ENCODE data around the gene CXXC1. TPM values are rescaled to one million over a fixed set of nuclear protein-coding genes. Genes with fewer than 3 reads are reported as not detected.

The CXXC1 gene
- total RNA-seq, 1 donor from 2014 or later: 75.9 TPM

DNA sequence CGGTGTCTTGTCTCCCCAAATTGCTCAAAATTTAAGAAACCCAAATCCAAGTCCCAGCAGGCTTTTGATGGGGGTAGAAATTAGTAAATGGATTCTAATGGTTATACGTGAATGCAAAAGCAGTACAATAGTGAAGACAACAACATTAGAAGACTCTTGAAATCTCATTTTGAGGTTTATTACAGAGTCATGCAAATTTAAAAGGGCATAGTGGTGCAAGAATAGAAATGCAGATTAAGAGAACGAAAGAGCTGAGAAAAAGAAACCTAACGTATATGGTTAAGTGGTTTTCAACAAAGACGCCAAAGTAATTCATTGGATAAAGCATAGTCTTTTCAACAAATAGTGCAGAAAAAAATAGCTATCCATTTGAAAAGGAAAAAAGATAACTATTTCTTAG lies 33.2 kb upstream of the CXXC1 start:
- ATAC-seq (no peak), DNase-seq (no peak)
- no peak overlapping the region for H3K27ac ChIP-seq
- H3K36me3 ChIP-seq: no peaks in the 10 kb centered on the region
- no peaks in the 10 kb centered on the region for H3K9me3 ChIP-seq
- H3K4me1 ChIP-seq: no peaks in the 10 kb centered on the region
- no peak overlapping the region for H3K4me3 ChIP-seq
- H3K27me3 ChIP-seq: no peaks in the 10 kb centered on the region
- intact Hi-C loops (cut with DNase I): no loop called here
- TF ChIP-seq, protein P1, sequence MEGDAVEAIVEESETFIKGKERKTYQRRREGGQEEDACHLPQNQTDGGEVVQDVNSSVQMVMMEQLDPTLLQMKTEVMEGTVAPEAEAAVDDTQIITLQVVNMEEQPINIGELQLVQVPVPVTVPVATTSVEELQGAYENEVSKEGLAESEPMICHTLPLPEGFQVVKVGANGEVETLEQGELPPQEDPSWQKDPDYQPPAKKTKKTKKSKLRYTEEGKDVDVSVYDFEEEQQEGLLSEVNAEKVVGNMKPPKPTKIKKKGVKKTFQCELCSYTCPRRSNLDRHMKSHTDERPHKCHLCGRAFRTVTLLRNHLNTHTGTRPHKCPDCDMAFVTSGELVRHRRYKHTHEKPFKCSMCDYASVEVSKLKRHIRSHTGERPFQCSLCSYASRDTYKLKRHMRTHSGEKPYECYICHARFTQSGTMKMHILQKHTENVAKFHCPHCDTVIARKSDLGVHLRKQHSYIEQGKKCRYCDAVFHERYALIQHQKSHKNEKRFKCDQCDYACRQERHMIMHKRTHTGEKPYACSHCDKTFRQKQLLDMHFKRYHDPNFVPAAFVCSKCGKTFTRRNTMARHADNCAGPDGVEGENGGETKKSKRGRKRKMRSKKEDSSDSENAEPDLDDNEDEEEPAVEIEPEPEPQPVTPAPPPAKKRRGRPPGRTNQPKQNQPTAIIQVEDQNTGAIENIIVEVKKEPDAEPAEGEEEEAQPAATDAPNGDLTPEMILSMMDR (IDR thresholded peaks at IDR 0.05): no peak

DNA sequence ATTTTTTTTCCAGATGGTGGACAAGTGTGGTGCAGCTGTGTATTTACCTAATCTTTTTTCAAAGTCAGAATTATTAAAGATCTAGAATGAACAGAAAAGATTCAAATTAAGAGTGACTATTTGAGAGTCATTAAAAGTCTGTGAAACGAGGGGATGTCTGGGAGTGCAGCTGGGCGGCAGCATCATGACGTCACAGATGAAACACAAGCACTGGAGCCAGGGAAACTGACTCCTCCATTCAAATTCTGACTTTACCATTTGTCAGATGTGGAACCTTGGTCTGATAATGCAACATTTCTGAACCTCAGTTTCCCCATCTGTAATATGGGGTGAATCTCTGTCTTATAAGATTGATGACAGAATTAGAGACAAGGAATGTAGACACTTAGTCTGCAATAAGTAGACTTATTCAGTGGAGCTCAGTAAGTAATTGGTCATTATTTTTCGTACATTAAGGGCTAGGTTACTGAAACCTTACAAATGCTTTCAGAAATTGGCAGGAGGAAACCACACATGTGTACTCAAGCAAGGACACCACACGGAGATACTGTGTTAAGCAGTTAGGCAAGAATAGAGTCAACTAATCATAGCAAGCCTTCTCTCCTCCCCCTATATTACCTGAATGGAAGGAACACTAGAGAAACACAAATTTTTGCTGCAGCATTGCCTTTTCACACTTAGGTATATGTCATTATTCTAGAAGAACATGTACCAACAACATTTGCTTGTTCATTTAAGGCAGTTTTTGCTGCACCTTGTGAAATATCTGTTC lies 27.8 kb upstream of the CXXC1 start:
- Histone ChIP-seq H3K36me3 (no peaks in the 10 kb centered on the region), H3K27ac (no peak overlapping the region), H3K4me3 (no peak overlapping the region), H3K4me1 (no peaks in the 10 kb centered on the region), H3K27me3 (peaks cover 21% of the 10 kb centered on the region), H3K9me3 (no peaks in the 10 kb centered on the region)
- ATAC-seq (no peak), DNase-seq (no peak)
- TF ChIP-seq, protein P1 (IDR thresholded peaks at IDR 0.05): no peak
- intact Hi-C loops (cut with DNase I): no loop called here

DNA sequence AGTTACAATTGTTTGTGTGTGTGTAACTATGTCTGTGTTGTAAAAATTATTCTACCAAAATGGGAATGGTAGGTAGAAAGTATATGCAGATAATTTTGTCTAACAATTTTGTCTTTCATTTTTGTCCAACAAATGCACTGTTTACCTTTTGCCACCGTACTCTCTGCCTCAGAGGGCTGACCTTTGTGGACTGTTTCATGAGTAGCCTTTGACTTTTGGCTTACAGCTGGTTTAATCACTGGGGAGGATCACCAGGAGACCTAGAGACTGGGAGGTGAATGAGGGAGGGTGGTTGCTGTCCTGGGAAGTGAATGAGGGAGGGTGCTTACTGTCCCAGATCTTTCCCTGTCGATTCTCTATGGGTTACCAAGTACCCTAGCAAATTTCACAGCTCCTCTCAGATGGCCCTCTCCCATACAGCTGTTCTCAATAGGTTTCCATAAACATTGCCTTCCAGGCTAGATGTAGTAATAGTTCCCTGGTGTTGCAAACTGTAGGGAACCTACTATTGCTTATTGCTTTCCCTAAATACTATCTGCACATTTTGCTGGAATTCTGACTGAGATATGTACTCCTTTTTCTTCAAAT lies 26.5 kb upstream of the CXXC1 start:
- H3K4me3 ChIP-seq: no peak overlapping the region
- peaks cover 26% of the 10 kb centered on the region for H3K27me3 ChIP-seq
- H3K4me1 ChIP-seq: no peaks in the 10 kb centered on the region
- H3K9me3 ChIP-seq: no peaks in the 10 kb centered on the region
- no peak for DNase-seq
- H3K36me3 ChIP-seq: no peaks in the 10 kb centered on the region
- TF ChIP-seq, protein P1 (IDR thresholded peaks at IDR 0.05): no peak
- H3K27ac ChIP-seq: no peak overlapping the region
- ATAC-seq: no peak
- intact Hi-C loops (cut with DNase I): no loop called here

DNA sequence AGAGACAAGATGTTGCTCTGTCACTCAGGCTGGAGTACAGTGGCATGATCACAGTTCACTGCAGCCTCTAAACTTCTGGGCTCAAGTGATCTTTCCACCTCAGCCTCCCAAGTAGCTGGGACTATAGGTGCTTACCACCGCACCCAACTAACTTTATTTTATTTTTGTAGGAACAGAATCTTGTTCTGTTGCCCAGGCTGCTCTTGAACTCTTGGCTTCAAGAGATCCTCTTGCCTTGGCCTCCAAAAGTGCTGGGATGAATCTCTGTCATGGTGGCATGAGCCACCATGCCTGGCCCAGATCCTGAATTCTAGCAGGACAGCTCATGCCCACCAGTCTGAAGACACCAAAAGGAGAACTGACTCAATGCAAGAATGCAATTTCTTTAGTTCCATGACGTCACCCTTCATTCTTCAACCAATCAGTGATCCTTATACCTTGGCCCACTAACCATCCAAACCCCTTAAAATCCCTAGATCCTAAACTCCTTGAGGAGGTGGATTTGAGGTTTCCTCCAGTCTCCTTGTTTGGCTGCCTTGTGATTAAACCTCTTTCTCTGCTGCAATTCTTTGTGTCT lies 25.6 kb upstream of the CXXC1 start:
- TF ChIP-seq, protein P1 (IDR thresholded peaks at IDR 0.05): no peak
- no peaks in the 10 kb centered on the region for H3K36me3 ChIP-seq
- no peak overlapping the region for H3K27ac ChIP-seq
- peaks cover 26% of the 10 kb centered on the region for H3K27me3 ChIP-seq
- H3K4me1 ChIP-seq: no peaks in the 10 kb centered on the region
- no peak overlapping the region for H3K4me3 ChIP-seq
- DNase-seq (no peak), ATAC-seq (no peak)
- no peaks in the 10 kb centered on the region for H3K9me3 ChIP-seq
- intact Hi-C loops (cut with DNase I): no loop called here

DNA sequence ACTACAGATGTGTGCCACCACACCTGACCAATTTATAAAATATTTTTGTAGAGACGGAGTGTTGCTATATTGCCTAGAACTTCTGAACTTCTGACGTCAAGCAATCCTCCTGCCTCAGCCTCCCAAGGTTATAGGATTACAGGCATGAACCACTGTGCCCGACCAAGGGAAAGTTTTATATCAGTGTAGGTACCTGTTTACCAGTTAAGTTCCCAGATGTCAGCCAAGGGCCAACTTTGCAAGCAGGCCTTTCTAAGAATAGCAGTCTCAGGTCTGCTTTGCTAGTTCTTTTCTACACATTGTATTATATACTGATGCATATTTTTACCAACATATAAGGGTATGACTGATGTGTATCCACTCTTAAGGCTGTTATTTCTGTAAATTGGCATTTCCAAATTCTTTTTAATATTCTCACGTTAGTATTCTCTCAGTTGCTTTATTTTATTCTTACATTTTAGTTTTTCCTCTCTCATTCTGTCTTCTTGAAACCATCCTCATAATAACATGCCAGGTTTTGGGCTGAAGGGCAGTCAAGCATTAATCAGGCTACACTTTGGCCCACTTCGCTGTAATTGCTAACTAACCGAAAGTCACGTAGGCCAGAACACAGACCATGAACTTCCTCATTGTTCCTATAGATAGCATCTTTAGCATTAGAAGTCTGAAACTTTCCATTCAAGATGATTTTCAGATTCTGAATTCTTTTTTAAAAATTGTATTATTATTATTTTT lies 25.0 kb upstream of the CXXC1 start:
- H3K27me3 ChIP-seq: peaks cover 26% of the 10 kb centered on the region
- H3K4me3 ChIP-seq: no peak overlapping the region
- no peaks in the 10 kb centered on the region for H3K4me1 ChIP-seq
- DNase-seq (no peak), ATAC-seq (no peak)
- no peaks in the 10 kb centered on the region for H3K9me3 ChIP-seq
- no peaks in the 10 kb centered on the region for H3K36me3 ChIP-seq
- intact Hi-C loops (cut with DNase I): no loop called here
- no peak overlapping the region for H3K27ac ChIP-seq
- TF ChIP-seq, protein P1 (IDR thresholded peaks at IDR 0.05): no peak
